HG03432 (cell line): ENCODE measurements around the gene CLINT1.
A peak's percentile ranks its signal among the peaks of the same experiment; 100 is the strongest.

Experiments
- ATAC-seq: cut with Tn5 transposase; IDR thresholded peaks from one replicate; pipeline ENCODE4 v1.9.1; 2021; ENCODE audit warnings: mild to moderate bottlenecking, moderate library complexity; ENCODE audit not compliant: unreplicated experiment

The CLINT1 gene

DNA sequence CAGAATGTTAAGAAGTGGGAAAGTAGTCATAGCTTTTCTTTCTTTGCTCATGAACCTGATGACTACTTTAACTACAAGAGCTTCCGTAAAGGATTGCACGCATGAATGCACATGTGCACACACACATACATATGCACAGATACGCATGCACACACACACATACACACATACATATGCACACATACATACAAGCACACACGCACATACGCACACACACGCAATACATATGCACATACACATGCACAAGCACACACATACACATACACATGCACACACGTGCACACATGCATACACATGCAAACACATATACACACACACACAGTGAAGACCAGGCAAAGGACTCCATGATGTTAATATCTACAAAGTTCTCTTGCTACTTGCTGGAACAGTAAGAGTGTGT is 92.5 kb downstream of the CLINT1 start:
- ATAC-seq = no peak

DNA sequence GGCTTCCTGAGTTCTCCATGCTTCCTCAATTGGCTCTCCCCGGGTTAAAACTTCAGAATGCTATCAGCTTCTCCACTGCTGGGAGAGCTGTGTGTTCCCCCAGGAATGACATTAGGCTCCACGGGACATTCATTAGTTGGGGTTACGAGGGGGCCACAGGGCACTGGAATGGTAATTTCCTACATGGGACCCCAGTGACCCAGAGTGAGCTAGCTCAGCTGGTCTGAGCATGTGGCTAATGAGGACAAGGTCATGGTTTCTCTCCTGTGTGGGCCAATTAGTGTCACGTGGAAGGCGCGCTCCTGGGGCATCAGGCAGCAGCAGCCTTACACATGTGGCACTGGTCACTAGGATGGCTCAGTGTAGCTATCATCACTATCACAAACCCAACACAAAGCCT is 94.4 kb downstream of the CLINT1 start:
- no peak for ATAC-seq

GRCh38 chr5:157761690-157762621 is 97.0 kb downstream of the CLINT1 start:
- peak; percentile 86 for ATAC-seq

DNA sequence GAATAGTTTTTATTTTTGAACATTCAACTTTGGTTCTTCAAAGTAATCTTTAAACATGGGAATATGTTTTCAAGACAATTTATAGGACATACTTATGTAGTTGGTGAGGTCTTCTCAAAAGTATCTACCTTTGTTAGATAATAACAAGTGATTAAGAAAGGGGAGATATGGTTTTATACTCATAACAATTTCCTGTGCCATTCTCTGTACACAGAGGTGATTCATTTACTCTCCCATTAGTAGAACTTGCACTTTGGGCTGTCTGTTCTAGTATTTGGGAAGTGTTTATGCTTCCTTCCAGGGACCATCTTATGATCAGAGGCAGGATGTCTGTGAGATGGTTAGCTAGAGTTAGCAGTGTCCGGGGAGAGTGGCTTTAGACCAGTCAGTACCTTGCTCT is 100.2 kb downstream of the CLINT1 start:
- no peak for ATAC-seq

- ATAC-seq = no peak
Measured at GRCh38 chr5:157756122-157756521, 102.8 kb downstream of the CLINT1 start.

DNA sequence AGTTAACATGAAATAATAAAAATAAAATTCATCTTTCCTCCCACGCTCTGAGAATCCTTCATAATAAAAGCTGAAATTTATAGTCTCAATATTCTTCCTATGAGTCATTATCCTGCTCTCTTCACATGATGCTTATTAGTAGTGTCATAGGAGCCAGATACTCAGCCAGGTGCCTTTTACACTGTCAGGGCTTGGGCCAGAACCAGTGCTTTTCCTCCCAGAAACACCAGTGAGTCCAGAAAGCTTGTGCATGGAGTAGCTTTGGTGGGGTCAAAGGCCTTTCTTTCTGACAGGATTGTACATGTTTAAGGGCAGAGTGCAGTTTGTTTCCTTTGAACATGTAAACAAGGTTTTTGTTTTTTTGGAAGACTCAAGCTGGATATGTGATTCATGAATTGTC is 108.6 kb downstream of the CLINT1 start:
- ATAC-seq = no peak

- no peak for ATAC-seq
Measured at GRCh38 chr5:157749462-157749799, 109.5 kb downstream of the CLINT1 start.

- ATAC-seq = no peak
Measured at GRCh38 chr5:157748760-157749461, 110.0 kb downstream of the CLINT1 start.

DNA sequence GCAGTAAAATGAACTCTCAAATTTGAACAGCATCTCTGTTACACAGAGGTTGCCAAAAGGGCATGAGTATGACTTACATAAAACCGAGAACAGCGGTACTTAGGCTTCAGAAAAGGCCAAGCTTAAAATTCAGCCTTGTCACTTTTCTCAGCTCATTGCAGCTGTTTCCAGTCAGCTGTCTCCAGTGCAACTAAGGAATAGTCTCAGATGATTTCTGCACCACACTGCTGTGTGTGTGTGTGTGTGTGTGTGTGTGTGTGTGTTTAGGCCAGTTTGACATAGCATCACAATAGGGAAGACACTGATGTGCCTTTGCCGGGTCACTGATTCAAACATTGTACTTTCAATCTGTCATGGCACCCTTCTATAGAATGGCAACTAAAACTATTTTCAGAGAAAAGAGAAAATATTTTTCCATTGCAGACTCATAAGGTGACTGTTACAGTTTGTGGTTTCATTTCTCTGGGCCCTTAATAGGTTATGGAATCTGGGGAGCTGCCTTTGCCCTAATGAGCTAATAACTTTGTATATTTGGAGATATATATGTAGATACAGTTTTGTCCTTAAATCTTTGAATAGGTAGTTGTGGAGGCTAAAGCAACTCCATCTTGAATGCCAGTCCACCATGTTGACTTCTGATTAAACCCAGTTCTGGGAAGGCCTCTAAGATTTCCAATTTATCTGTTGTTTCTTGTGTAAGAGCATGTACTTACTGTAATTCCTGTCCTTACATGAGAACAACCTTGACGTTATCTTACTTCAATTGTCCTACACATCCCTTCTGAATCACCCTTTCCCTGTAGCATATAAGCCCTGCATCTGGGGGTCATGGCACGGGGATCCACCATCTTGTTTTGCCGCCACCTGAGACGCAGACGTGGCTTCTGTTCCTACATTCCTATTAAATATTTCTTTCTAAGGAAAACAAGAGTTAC is 110.9 kb downstream of the CLINT1 start:
- no peak for ATAC-seq

DNA sequence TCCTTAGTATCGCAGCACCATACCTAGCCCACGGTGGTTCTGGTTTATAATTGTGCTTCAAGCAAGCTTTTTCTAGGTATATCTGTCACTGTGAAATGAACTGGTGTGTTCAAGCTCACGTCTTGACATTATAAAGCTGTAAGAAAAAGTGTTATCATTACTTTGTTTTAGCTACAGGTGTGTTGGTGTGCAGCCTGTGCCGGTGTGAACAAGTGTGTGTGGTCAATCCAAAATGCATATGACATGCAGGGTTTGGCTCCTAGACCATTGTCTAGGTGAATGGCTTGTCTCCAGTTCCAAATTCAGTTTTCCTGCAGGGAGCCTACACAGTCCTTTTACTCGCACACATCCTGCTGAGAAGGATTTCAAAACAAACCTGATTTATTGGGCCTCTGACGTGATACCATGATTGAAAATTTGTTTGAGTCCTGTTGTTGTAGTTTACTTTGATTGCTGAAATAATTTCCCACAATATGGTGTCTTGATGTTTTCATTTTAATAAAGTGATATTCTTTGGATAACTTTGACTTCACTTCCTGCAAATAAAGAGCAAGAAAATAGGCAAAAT is 111.7 kb downstream of the CLINT1 start:
- no peak for ATAC-seq

GRCh38 chr5:157745041-157745456 is 113.9 kb downstream of the CLINT1 start:
- ATAC-seq = no peak

DNA sequence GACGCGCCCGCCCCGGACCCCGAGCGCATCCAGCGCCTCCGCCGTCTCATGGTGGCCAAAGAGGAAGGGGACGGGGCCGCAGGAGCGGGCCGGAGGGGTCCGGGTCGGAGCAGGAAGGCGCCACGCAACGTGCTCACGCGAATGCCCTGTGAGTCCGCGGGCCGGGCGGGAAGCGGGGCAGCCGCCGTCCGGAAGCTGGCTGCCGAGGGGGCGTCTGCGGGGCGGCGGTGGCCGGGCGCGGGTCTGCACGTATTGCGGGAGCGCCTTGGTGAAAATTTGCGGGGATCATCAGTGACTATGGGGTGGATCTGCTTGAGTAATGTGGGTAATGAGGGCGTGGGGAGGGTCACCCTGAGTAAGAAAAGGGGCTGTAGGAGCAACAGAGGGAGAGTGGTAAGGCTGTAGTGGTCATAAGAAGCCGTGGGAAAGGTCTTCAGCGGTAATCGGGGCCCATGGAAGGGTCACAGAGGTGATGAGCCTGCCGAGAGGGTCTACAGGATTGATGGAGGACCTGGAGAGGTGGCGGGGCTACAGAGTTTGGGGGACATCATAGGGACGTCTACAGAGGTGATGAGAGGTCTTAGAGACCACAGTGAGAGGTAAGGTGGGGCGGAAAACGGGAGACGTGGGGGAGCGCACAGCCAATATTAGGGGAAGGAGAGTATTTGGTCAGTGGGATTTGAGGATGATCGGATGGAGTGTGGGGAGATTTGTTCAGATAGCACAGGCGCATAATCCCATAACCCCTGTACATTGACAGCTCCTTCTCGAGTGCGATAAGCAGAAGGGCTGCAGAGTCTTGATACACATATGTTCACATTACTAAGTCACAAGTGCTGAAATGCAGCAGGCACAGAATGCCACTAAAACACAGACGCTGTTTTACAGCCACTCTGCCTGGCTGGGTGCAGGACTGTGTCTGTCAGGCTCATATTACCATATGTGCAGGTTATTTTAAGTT is 114.6 kb downstream of the CLINT1 start:
- peak; percentile 36 for ATAC-seq

GRCh38 chr5:157743163-157744050 is 115.5 kb downstream of the CLINT1 start, which contains the start of gene LSM11:
Gene LSM11, plus strand, starts transcription at chr5:157743712. Its CDS starts 39 bp downstream, at chr5:157743751.
- peak; percentile 93 for ATAC-seq

- ATAC-seq = no peak
Measured at GRCh38 chr5:157741131-157741530, 117.8 kb downstream of the CLINT1 start.

- no peak for ATAC-seq
Measured at GRCh38 chr5:157740229-157740610, 118.7 kb downstream of the CLINT1 start.

- ATAC-seq = no peak
Measured at GRCh38 chr5:157739388-157740228, 119.3 kb downstream of the CLINT1 start.

DNA sequence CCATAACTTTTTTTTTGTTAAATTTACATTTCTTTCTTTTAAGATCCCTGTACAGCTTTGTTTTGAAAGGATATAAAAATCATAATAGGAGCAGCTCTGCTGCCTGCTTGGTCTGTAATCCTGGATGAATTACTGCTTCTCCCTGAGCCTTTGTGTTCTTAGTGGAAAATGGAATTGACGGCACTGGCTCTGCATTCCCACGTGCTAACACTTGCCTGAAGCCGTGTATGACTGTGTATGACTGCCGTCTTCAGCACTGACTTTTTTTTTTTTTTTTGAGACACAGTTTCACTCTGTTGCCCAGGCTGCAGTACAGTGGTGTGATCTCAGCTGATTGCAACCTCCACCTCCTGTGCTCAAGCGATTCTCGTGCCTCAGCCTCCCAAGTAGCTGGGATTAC is 123.0 kb downstream of the CLINT1 start:
- ATAC-seq = no peak
